Measurements from ENCODE around the gene IFNA5.

IFNA5 gene

DNA sequence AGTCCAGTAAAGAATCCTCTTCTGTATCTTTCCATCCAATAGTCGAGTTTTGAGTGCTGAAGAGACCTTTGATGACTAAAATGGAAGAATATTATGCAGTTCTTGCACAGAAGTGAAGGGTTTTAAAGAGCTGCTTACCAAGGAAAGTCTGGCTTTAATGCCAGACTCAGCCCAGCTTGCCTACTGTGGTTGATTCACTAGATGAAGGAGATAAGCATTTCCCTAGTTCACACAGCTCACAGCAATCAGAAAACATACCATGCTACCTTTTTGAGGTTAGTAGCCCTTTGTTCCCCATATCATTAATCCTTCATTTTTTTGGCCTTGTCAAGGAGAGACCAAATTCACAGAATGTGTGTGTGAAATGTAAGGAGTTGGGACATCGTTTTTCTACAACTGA, 15.3 kb downstream of the IFNA5 start:
- no peak for DNase-seq

DNA sequence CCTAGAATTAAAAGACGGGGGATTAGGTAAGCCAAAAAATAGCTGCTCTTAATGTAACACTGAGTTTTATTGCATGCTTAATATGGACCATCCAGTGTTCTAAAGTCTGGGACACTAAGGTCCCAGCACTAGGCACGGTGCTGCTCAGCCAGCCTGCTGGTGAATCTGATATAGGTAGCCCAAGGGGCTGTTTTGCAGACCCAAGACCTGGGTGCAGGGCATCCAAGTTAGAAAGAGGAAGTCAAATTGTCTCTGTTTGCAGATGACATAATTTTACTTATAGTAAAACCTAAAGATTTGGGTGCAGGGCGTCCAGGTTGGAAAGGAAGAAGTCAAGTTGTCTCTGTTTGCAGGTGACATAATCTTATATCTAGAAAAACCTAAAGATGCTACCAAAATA, 17.8 kb downstream of the IFNA5 start:
- no peak for DNase-seq

DNA sequence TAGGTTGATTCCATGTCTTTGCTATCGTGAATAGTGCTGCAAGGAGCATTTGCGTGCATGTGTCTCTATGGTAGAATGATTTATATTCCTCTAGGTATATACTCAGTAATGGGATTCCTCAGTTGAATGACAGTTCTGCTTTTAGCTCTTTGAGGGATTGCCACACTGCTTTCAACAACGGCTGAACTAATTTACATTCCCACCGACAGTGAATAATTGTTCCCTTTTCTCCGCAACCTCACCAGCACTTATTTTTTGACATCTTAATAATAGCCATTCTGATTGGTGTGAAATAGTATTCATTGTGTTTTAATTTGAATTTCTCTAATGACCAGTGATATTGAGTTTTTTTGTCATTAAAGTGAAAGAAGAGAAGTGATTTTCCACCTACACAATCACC, 18.5 kb downstream of the IFNA5 start:
- no peak for DNase-seq

GRCh38 chr9:21286099-21286498, 19.0 kb downstream of the IFNA5 start:
- DNase-seq = no peak

GRCh38 chr9:21281275-21281674, 23.8 kb downstream of the IFNA5 start:
- no peak for DNase-seq

DNA sequence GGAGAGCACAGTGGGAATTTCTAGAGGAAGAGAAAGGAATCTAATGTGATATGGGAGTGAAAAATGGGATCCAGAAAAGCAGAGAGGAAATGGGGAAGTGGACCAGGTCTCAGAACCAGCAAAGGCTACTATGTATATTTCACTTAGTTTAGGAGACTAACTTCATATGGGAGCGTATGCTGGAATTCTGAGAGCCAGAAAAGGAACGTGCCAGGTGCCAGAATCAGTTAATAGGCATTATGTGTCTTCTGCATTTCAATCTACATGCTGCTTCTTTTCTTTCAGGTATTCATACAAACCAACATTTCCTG, 36.8 kb downstream of the IFNA5 start:
- no peak for DNase-seq

DNA sequence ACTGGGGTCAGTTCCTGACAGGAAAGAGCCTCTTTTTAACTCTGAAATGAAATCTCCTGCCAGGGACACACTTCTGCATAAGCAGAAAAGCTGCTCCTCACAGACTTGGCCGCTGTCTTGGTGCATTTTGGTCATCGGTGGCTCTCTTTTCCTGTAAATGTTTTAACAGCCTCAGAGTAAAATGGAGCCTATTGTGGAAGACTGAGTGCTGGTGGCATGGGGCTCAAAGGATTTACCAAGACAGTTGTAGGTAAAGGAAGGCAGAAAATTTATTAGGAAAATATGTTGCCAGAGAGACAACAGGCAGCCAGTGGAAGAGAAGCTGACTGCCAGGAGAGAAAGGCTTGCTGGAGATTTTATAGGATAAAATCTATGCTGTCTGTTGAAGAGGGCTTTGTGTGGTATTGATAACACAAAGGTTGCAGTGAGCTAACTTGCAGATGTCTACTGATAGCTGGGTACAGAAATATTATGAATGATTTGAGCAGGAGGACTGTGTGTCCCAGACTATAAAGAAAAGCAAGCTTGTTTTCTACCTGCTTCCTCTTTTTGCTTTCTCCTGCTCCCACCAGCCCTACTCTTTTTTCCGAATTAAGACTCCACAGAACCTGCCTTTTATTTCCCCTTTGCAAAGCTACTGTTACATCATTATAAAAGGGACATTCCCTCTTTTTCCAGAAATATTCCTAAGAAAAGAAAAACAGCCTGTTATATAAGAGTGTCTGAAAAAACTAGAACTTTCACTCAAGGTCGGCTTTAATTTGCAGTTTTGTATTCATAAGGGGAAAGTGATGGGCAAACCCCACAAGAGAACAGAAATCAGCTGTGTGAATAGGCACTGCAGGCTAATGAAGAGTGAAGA, 37.4 kb downstream of the IFNA5 start:
- DNase-seq = no peak

DNA sequence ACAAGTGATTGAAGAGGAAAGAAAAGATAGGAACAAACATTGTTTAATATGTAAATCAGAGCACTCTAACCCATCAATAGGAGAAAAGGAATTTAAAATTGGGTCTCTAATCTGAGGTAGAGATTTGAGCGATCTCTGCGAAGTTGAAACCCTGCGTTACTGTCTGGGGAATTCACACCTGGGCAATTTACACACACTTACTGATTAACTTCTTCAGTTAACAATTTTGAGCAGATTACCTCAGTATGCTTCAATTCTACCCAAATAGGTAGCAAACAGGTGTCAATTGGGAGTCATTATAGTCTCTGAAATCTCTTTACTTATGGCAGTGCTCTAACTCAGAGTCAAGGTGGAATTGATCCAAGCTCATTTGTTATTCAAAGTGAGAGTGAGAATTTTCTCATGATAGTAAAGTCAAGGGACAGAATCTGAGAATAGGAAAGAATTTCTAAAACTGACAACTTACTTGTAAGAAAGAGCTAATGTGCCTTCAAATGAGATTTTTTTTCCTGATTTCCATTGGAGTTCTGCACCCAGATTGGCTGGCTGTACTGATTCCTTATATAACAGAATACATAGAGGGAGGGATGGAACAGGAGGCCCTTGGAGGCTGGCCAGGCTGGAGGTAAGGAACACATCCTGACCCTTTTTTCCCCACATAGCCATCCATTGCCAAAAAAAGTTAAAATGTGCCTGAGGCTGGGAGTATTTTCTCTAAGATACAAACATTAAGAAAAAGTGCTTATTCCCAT, 38.2 kb downstream of the IFNA5 start:
- no peak for DNase-seq

- no peak for DNase-seq
Measured at GRCh38 chr9:21265421-21266189, 39.5 kb downstream of the IFNA5 start.

GRCh38 chr9:21255538-21256212, 49.4 kb downstream of the IFNA5 start:
- DNase-seq = no peak
